Endometrium (tissue), 2 donors: Measurements from ENCODE around the gene ASGR1.
A peak's percentile ranks its signal among the peaks of the same experiment; 100 is the strongest.
"Not testable (repeated sequence)": the region's sequence is repeated elsewhere in the genome, so short reads cannot be mapped to it uniquely, and the experiment has no call there.

Experiments
- FAIRE-seq: peaks from 2 replicates; lab custom pipeline; 2012; peaks lifted over from hg19 to GRCh38; lab: Jason Lieb, UNC
- donor health status: control.
- donor health status: control.

Gene ASGR1

GRCh38 chr17:7158424-7158823 lies 20.7 kb downstream of the ASGR1 start:
- not testable (repeated sequence) for FAIRE-seq

DNA sequence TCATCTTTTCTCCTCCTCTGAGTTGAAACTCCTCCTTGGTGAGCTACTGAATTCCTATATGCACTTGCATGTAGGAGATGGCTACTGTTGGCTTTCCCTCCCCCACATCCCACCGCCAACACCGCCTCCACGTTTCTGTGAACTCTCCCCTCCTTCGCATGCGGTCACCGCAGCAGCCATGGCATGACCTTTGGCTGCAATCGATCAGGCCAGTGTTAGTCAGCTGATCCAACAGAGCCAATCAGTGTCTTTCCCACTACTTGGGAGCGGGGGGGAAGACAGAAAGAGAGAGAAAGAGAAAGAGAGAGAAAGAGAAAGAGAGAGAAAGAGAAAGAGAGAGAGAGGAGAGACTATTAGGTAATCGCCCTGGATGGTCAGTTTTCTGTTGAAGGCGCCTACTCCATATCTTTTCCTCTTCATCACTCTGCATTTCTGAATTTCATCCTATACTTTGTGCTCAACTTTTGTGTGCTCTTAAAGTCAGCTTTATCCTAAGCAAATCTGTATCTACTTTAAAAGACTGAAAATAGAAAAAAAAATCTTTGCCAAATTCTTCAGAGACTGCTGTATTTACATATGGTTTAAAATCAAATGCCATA lies 22.7 kb downstream of the ASGR1 start:
- no peak for FAIRE-seq

GRCh38 chr17:7147772-7148171 lies 31.4 kb downstream of the ASGR1 start:
- no peak for FAIRE-seq

- FAIRE-seq = no peak
These were observed 33.1 kb downstream of the ASGR1 start for GRCh38 chr17:7146115-7146514.

DNA sequence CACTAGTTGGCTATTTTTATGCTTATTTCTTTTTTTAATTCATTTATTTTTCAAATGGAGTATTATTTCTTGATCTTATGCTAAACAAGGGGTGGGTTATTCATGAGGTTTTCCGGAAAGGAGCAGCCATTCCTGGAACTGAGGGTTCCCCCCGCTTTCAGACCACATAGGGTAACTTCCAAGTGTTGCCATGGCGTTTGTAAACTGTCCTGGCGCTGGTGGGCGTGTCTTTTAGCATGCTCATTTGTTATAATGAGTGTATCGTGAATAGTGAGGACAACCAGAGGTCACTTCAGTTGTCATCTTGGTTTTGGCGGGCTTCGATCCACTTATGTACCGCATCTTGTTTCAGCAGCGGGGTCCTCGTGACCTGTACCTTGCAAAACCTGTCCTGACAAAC lies 35.0 kb downstream of the ASGR1 start:
- no peak for FAIRE-seq

GRCh38 chr17:7141824-7142223 lies 37.3 kb downstream of the ASGR1 start:
- FAIRE-seq = no peak

- FAIRE-seq = no peak
These were observed 39.8 kb downstream of the ASGR1 start for GRCh38 chr17:7139400-7139799.

- no peak for FAIRE-seq
These were observed 40.3 kb downstream of the ASGR1 start for GRCh38 chr17:7138800-7139381.

- no peak for FAIRE-seq
These were observed 41.8 kb downstream of the ASGR1 start for GRCh38 chr17:7137171-7137943.

DNA sequence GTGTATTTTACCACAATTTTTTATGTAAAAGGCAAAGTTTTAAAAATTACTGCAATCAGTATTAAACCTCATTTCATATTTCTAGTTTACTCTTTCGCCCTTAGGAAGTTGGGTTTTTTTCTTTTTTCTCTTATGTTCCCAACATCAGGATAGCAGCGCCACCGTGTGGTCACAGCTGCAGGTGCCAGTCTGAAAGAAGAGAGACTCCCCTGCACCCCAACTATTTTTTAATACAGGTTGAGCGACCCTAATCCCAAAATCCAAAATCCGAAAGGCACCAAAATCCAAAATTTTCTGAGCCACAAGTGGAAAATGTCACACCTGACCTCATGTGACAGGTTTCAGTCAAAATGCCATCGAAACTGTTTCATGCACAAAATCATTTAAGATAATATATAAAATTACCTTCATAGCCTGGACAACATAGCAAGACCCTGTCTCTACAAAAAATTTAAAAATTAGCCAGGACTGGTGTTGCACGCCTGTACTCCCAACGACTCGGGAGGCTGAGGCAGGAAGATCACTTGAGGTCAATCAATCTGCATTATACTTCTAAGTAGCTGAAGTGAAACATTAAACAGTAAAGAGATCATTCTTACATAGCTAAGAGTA lies 42.8 kb downstream of the ASGR1 start:
- peak; percentile 57 for FAIRE-seq

DNA sequence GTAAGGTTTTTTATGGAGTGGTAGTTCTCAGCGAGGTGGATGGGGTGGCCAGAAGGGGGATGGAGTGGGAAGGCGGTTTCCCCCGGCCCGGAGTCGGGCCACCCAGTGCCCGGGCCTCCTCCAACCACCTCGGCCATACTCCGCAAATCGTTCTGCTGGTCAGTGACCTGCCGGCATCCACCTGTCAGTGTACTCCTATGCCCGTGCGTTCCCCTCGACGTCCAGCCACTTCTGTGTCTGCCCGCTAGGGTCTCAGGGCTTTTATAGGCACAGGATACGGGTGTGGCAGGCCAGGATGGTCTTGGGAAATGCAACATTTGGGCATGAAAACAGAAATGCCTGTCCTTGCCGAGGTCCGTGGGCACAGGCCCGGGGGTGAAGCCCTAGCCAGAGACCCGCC lies 45.3 kb downstream of the ASGR1 start:
- no peak for FAIRE-seq

DNA sequence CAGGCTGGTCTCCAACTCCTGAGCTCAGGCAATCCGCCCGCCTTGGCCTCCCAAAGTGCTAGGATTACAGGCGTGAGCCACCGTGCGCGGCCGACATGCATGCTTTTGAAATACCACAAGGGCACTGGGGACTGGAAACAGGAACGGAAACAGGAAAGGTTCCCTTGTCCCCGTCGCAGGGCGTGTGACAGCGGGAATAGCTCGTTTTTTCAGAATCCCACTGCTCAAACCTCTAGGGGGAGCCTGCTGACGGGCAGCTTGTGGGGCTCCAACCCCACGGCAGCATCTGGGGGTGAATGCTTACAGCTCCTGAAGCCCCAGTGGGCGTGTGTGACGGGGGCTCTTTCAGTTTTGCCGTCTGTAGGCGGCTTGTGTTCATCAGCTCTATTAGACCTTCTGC lies 45.7 kb downstream of the ASGR1 start:
- no peak for FAIRE-seq

DNA sequence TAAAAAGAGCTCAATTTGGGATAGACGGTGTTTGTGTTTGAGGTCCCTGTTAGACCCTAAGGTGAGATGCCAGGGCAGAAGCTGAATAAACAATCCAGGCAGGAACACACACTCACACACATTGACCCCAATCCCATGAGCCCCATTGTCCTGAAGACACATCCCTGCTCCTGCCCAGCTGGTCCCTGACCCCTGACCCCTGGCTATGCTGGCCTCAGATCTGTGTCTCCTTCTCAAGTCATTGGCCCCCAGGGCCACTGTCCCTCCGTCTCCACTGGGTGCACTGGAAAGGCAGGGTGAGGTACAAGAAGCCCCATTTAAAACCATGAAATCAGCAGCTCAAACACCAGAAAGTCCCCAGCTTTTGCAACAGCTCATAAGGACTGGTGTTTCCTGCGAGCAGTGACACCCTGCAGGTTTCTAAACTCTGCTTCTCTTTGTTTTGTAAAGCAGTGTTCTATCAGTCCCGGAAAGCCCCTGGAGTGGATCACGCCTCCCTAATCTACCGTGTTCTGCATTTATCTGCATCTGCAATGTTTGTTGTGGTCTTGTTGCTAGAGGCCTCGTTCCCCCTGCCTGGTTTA lies 46.6 kb downstream of the ASGR1 start:
- no peak for FAIRE-seq

- no peak for FAIRE-seq
These were observed 47.8 kb downstream of the ASGR1 start for GRCh38 chr17:7131423-7131791.

DNA sequence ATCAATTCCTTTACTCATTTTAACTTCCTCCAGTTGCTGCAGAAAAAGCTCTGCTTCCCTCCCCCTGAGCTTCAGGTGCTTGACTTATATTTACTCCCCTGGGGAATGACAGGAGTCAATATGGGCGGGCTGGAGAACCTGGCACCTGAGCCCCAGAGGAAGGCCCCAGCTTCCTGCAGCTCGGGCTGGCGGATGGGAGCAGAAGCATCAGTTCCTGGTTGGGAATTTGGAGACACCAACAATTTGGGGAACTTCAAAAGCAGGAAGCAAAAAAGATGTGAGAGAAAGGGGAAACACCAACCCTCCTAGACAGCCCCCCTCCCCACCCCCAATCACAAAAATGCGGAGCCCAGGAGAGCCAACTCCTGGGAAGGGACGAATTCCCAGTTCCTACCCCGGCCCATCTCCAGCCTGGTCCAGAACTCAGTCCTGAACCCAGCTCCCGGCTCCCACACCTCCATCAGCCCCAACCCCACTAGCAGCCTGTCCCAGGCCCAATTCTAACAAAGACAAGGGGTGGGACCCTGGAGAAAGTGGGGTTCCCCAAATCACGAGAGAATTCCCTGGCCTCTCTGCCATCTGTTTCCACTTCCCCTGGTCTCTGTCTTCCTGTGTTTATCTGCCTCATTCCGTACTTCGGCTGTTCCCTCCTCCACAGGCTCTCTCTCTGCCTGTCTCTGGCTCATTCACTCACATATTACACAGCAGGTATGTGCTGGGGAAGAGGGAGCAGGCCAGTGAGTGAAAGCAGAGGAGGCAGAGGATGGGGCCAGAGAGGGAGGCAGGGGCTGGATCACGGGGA lies 48.3 kb downstream of the ASGR1 start:
- FAIRE-seq = no peak

DNA sequence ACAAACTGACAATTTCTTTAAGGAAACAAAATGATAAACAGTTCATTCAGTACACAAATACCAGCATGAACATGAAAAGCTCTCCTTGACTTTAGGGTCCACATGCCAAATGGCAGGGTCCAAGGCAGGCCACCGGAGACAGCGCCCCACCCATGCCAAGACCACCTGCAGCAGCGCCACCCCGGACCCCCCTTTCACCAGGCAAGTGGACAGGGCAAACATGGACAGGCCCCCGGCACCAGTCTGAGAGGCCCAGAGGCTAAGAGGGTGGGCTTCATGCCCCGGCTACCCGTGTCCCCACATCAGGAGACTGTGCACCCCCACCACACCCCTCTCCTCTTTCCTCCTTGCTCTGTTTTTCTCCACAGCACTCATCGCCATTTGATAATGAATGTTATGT lies 49.9 kb downstream of the ASGR1 start:
- FAIRE-seq = no peak

GRCh38 chr17:7128160-7128559 lies 51.0 kb downstream of the ASGR1 start:
- FAIRE-seq = no peak

DNA sequence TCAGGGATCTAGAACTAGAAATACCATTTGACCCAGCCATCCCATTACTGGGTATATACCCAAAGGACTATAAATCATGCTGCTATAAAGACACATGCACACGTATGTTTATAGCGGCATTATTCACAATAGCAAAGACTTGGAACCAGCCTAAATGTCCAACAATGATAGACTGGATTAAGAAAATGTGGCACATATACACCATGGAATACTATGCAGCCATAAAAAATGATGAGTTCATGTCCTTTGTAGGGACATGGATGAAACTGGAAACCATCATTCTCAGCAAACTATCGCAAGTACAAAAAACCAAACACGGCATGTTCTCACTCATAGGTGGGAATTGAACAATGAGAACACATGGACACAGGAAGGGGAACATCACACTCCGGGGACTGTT lies 51.7 kb downstream of the ASGR1 start:
- FAIRE-seq = not testable (repeated sequence)

GRCh38 chr17:7126386-7126785 lies 52.8 kb downstream of the ASGR1 start:
- not testable (repeated sequence) for FAIRE-seq

- FAIRE-seq = no peak
These were observed 54.2 kb downstream of the ASGR1 start for GRCh38 chr17:7124923-7125322.

- no peak for FAIRE-seq
These were observed 55.3 kb downstream of the ASGR1 start for GRCh38 chr17:7123844-7124243.
